Activated gamma-delta T cell treated with anti-CD3 and anti-CD28 coated beads, Interleukin-2, amount 50 U/mL, for 16 hours (primary cell): ENCODE measurements around the gene TSPEAR.

Source experiments
- DNase-seq: peaks from one replicate; pipeline ENCODE4 v3.0.0-alpha.2; 2020; ENCODE audit warnings: low read depth

Gene TSPEAR

GRCh38 chr21:44461464-44462001, 249.8 kb downstream of the TSPEAR start:
- no peak for DNase-seq

- DNase-seq, result no peak
Measured at GRCh38 chr21:44461005-44461404, 250.4 kb downstream of the TSPEAR start.

GRCh38 chr21:44460441-44460755, 251.0 kb downstream of the TSPEAR start:
- DNase-seq, result no peak

GRCh38 chr21:44459712-44460440, 251.5 kb downstream of the TSPEAR start:
- no peak for DNase-seq

- no peak for DNase-seq
Measured at GRCh38 chr21:44458971-44459711, 252.2 kb downstream of the TSPEAR start.

GRCh38 chr21:44456915-44457736, 254.2 kb downstream of the TSPEAR start:
- DNase-seq, result no peak

- DNase-seq, result no peak
Measured at GRCh38 chr21:44456214-44456914, 255.0 kb downstream of the TSPEAR start.

- DNase-seq, result no peak
Measured at GRCh38 chr21:44455524-44456213, 255.7 kb downstream of the TSPEAR start.

- peak; percentile 60 for DNase-seq
Measured at GRCh38 chr21:44454747-44455523, 256.4 kb downstream of the TSPEAR start, which contains the start of gene LRRC3. TSS of gene LRRC3 (plus strand) at chr21:44455510. CDS start at chr21:44456645, 1,135 bp downstream.

- no peak for DNase-seq
Measured at GRCh38 chr21:44454058-44454457, 257.3 kb downstream of the TSPEAR start.

- no peak for DNase-seq
Measured at GRCh38 chr21:44453120-44453519, 258.3 kb downstream of the TSPEAR start.

GRCh38 chr21:44450999-44451398, 260.4 kb downstream of the TSPEAR start:
- DNase-seq, result no peak

GRCh38 chr21:44450402-44450801, 261.0 kb downstream of the TSPEAR start:
- DNase-seq, result no peak

GRCh38 chr21:44449473-44450363, 261.7 kb downstream of the TSPEAR start:
- DNase-seq, result no peak

GRCh38 chr21:44448651-44449131, 262.7 kb downstream of the TSPEAR start:
- no peak for DNase-seq
